EL (cell line): ENCODE measurements around the gene SETD6.

Experiments
- DNase-seq: peaks from one replicate; pipeline ENCODE4 v3.0.0-alpha.2; 2016

SETD6 gene

DNA sequence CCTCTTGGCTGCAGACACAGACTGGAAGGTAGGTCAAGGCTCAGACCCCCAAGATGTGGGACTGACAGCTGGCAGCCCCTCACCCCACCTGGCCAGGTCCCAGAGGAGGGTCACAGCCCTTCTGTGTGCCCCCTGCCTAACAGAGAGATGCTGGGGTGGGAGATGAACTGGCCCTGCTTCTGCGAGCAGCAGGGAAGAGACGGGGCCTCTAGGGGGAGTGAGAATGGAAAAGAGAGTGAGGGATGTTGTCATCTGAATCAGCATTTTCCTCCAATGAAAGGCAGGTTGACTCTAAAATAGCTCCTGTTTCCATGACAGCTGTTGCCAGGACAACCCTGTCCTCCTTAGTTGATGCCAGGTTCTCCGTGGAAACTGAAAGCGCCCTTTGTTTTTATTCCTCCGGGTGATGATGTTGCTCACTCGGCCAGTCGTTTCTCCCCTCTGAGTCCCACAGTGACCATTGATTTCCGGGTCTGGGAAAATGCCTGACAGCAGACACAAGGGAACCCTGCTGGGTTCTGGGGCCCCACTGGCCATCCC lies 20.3 kb upstream of the SETD6 start:
- DNase-seq = peak; percentile 93

DNA sequence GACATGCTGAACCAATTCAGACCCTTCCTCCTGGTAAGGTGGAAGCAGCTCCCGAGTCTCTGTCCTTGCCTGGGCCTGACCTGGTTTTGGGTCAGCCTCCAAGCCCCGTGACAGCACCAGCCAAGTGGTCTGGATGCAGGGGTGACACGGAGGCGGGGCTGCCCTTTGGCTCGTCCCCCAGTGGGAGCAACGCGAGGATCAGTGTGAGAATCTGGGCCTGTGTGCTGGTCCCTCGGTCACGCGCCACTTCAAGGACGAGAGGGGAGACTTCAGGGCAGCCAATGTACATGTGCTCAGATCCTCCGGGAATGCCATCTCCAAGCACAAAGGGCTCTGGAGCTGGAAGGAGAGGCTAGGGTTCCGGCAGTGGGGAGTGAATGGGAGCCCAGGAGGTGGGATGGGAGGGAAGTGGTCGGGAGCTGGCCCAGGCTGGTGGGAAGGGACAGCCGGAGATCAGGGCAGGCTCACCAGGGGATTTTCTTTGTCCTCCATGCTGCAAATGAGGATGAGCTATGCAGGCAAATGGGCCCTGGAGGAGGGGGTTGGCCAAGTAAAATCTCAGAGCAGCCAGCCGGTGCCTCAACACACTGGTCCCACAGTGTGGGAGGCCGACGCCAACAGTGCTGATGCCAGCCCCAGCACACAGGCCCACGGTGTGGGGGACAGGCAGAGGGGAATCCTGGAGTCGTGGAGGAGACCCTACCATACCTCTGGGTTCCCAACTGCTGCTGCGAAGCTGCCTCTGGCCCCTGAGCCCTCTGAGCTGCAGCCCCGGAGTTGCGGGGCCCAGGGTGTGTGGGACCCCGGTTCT lies 19.6 kb upstream of the SETD6 start:
- DNase-seq = no peak

DNA sequence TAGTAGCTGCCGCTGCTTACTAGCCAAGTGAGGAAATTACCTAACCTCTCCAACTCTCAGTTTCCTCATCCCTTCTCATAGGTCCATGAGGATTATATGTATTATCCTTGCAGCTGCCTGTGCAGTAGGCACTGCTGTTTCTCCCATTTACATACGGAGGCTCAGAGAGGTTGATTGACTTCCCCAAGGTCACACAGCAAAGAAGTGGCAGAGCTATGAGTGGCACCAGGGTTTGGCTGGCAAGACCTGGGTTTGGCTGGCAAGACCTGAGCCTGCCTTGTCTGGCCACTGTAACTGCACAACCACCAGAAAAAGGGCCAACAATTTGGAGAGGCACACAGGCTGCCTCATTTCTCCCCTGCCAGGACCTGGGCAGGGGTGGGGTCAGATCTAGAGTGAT lies 17.8 kb upstream of the SETD6 start:
- DNase-seq = no peak

DNA sequence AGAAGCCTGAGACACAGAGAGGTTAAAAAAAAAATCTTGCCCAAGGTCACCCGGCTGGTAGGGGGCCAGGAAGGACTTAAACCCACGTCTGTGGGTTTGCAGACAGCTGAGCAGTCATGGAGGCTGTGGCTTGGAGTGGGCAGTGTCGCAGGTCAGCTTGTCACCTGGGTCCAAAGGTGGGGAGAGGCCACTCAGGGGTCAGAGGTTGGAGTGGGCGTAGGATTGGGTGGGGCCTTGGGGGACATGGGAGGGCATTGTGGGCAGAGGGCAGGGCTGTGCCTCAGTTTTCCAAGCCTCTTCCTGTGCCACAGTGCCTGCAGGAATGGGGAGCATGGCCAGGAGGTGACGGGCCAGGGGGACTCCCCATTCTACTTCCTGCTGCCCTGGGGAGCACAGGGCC lies 17.4 kb upstream of the SETD6 start:
- no peak for DNase-seq

DNA sequence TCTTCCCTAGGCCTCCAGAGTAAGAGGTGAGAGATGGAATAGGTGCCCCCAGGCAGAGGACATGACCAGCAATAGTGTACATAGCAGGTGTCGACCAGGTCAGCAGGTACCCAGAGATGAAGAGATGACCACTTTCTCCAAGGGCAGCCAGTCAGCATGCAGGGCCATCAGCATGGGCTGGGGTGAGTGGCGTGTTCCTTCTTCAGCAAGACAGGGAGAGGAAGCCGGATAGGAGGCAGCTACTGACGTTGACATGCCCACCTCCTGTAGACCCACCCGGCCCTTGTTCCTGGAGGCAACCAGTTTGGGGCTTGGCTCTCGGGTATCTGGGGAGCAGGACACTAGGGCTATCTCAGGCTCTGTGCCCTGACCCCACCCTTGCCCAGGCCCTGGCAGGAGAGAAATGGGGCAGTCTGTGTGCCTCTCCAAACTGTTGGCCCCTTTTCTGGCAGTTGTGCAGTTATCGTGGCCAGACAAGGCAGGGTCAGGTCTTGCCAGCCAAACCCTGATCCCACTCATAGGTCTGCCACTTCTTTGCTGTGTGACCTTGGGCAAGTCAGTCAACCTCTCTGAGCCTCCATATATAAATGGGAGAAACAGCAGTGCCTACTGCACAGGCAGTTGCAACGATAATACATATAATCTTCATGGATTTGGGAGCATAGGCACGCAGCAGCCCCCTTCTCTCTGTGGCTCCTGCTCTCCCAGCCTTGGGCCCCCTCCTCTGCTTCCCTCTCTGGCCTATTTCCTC lies 16.8 kb upstream of the SETD6 start:
- no peak for DNase-seq

DNA sequence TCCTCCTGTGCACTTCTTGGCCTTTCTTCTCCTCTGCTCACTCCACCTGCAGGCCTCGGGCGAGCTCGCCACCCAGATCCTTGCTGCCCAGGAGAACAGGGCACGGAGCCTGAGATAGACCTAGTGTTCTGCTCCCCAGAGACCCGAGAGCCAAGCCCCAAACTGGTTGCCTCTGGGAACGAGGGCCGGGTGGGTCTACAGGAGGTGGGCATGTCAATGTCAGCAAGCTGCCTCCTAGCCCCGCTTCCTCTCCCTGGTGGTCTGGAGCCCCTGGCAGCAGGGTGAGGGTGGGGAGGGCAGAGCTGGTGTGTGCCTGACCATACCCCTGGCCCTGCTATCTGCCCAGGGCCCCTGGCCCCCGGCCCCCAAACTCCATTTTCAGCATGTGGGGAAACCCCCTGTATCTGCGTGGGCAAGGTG lies 16.2 kb upstream of the SETD6 start:
- DNase-seq = no peak

DNA sequence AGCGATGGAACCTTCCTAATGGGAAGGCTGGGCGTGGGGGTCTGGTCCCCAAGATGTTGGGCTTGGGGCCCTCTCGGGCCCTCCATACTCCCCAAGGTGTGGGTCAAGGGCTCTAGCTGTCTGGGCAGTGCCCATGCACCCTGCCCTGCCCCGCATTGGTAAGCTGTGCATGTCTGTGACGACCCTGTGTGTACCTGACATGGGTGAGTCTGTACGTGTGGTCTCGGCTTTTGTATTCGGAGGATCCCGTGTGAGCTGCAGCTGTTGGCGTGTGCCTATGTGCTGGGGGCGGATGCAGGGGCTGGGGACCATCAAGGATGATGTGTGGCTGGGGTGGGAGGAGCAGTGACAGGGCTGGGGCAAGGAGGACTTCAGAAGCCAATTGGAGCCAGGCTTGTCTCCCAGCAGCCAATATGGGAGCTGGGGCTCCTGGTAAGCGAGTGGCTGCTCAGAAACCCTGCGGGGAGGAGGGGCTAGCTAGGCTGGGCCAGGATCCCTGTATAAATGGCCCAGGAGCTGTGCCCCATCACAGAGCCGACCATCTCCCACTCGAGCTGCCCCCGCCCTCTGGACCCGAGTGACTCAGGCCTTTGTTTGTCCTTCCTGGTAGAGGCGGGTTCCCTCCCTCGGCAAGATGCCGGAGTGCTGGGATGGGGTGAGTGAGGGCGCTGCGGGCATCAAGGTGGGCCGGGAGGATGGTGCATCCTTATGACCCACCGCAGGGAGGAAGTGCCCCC lies 15.5 kb upstream of the SETD6 start, which contains the start of gene NDRG4:
NDRG4 (plus strand) TSS at position 529 of the 737 bp plus-strand sequence; CDS start at position 635, 106 bp downstream.
- DNase-seq = peak; percentile 91

DNA sequence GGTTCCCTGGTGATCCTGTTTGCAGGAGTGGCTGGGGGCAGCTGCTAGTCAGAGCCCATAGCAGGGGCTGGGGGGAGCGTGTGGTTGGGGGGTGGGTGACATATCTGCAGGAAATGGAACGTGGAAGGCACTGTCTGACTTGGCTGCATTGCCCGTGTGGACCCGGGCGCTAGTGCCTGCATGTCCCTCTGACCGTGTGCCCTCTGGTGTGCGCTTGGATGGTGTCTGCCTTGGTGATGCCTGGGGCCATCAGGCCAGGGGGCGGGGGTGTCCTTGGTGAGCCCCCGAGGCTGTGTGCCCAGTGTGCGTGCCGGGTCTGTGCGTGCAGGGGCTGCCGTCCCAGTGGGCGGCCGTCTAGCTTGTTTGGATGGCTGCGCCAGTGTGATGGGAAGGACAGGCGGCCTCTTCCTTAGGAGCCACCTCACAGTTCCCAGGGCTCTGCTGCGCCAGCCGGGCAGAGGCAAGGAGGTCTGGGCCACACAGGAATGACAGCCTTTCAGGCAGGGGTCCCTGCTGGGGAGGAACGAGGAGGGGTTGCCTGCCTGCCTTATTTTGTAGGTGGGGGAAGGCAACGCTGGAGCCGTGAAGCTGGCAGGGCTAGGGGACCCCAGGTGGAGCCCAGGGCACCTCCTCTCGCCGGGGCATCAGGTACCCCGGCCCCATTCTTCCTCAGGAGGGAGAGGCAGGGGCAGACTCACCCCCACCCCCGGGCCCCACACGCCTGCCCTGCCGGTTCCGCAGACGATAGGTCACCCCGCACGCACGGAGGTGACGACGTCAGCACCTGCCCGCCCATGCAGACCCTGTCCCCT lies 14.7 kb upstream of the SETD6 start:
- no peak for DNase-seq

DNA sequence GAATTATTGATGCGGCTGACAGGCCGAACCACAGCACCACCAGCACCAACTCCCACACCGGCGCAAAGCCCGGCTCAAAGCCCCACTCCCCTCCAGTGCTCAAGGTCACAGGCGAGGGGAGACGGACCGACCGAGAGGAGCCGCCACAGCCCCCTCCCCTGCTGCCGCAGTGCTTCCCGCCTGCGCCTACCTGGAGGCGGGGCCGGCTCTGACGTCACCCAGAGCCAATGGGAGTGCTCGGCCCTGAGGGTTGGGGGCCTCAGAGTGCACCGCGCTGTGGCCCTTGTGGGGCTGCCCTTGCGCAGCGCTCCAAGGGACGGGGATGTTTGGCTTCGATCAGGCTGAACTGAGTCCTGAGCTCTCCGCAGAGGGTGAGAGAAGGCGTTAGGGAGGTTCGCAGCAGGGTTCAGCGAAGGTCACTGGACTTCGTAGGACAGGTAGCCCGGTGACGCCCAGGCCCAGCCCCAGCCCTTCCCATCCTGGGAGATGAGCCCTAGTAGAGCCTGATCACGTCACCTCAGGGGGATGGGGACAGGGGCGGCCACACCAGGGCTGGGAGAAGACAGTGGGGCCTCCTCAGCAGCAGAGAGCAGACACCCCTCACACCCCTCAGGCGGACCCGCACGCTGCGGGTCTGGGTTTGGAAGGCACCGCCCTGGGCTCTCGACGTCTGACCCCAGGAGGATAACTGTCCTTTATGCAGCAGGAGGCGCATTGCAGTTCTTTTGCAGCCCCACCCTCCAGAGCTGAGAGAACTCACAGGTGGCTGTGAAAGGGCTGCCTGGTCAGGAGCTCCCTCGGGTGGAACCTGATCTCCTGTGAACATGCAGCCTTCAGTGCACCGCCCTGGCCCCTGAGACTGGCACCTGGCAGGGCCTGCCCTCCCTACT lies 13.8 kb upstream of the SETD6 start:
- DNase-seq = no peak

DNA sequence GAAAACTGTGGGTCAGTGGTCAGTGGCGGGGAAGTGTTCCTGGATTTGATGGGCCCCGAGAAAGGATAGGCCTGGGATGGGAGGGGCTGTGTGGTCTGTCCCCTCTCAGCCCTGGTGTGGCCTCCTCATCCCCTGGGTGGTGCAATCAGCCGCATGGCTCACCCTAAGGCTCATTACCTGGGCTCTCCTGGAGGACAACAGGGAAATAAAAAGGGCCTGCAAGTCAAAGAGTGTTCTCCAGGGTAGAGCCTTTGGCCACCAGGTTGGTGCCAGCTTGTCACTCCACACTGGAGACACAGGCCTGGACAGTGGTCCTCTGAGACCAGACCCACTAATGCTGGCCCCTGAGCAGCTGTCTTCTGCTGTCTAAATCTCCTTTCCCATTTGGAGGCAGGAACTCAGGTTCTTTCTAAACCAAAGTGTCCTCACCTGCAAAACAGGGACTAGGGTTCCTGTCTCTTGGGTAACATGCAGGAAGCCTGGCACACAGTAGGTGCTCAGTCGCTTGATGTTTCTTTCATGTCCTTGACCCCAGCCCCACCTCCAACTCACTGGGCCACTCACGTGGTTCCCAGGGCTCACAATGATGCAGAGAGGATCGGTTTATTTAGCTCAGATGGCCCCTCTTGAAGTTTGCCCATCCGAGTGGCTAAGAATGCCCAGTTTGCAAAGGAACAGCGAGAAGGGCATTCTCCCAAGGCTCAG lies 12.9 kb upstream of the SETD6 start:
- no peak for DNase-seq

DNA sequence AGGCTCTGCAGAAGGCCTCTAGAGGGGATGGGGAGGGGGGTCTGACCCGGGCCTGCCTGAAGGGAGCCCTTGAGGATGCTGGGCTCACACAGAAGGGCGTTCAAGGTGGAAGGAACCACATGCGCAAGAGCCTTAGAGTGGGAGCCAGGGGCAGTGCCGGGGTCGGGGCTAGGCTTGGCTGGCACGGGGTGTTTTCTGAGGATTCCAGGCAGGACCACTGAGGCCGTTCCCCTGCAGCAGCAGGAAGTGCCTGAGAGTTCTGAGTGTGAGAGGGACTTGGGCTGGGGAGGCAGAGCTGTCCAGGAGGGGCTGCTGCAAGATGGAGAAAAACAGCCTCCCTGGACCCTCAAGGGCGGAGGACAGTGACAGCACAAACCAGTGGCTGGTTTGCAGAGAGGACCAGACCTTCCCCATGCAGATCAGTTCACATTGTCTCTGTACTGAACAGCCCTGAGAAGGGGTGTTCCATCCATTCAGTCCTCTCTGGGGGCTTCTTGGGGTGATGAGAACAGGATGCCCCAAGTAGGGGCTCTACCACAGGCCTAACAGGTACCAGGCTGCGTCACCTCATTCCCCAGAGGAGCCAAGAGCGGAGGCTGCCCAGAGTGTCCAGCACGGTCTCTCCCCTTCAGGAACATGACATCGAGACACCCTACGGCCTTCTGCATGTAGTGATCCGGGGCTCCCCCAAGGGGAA lies 12.0 kb upstream of the SETD6 start:
- no peak for DNase-seq

DNA sequence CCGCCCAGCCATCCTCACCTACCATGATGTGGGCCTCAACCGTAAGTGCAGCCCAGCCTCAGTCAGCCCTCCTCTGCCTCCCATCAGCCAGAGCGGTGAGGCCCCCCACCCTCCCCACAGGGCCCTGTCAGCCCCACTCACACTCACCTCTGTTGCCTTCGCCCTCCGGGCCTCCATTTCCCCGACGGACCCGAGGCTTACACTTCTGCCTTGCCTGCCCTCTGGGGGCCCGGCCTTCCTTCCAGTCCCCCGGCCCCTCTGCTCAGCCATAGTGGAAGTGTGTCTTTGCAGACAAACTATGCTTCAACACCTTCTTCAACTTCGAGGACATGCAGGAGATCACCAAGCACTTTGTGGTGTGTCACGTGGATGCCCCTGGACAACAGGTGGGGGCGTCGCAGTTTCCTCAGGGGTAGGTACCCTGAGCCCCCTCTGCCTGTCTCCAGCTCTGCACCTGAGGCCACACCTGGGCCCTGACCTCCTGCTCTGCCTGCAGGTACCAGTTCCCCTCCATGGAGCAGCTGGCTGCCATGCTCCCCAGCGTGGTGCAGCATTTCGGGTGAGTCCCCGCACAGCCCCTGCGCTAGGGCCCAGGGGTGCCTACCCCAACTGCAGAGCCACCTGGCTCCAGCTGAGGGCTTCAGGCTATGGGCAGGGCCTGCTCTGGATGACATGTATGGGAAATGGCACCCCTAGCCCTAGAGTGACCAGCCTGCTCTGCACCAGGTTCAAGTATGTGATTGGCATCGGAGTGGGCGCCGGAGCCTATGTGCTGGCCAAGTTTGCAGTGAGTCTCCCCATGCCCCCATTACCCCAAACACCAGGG lies 11.2 kb upstream of the SETD6 start:
- DNase-seq = no peak

DNA sequence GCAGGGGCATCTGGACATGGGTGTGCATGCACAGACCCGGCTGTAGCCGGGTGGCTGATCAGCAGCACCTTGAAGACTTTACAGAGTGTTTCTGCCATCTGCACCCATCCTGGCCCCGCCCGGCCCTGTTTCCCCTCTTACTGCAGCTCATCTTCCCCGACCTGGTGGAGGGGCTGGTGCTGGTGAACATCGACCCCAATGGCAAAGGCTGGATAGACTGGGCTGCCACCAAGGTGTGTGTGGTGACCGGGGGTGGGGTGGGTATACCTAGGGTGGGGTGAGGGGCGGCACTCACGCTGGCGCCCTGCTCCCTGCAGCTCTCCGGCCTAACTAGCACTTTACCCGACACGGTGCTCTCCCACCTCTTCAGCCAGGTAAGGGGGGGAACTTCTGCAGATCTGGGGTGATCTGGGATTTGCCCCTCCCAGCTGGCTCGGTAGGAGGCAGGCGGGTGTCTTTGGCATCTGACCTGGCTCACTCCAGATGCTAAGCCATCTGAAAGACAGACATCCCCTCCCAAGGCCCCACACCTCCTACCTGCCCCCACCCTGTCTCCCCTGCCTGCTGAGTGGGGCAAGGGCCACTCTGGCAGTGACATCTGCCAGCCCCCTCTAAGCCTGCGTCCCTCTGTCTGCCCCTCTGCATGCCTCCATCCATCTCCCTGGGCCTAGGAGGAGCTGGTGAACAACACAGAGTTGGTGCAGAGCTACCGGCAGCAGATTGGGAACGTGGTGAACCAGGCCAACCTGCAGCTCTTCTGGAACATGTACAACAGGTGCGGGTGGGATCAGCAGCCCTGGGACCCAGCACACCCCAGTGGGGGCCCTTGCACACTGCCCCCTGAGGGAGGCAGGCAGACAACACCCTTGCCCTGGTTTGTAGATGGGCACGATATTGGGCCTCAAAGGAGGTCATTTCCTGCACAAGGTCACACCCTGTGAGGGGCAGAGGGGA lies 8.8 kb upstream of the SETD6 start:
- no peak for DNase-seq

DNA sequence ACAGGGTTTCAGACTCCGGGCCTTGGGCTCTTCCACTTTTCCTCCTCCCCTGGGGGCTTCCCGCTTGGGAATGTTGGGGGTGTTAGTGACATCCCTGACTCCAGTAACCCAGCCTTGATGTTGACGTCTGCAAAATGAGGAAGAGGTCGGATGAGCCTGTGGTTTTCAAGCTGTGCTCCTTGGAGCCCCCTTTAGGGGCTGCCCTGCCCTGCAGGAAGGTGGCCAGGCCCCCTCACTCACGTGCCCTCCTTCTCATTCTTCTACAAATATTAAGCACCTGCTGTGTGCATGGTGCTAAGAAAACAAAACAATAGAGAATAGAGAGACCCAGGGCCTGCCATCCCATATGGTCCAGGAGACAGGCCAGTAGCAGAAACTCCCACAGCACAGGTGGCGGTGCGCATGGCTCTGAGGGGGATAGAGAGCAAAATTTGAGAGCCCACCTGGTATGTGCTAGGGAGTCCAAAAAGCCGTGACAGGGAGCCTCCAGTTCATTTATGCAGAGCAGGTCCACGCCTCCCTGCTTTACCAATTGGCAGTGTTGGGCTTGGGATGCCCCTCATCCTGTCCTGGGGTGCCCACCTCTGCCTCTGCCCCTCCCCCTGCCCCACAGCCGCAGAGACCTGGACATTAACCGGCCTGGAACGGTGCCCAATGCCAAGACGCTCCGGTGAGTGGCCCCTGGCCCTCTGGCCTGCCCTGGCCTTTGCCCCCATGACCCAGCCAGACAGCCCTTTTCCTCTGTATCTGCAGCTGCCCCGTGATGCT lies 7.9 kb upstream of the SETD6 start:
- DNase-seq = no peak

DNA sequence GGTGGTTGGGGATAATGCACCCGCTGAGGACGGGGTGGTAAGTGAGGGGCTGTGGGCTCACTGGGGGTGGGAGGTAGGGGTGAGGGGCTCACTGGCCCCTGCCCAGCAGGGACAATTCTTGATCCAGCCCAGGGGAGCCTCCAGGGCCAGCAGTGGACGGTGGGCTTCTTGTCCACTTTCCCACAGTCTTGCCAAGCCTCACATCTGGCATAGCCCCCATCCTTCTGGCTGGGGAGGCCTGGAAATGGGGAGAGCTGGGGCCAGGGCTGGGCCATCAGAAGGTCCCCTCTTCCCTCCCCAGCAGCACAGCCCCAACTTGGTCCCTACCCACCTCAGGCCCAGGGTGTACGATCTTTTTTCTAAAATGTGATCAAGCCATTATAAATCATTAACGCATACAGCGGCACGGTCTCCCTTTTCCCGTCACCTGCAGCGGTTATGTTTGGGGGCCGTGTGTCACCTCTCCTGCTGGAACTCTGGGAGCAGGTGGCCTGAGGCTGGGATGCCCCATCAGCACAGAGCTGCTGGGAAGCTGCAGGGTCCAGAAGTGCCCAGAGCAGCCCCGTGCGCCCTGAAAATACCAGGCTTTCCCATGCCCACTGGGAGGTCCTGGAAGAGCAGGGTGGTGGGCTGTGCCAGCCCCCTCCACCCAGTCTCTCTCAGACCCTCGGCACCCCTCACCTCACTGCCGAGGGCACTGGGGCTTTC lies 7.2 kb upstream of the SETD6 start:
- DNase-seq = no peak

DNA sequence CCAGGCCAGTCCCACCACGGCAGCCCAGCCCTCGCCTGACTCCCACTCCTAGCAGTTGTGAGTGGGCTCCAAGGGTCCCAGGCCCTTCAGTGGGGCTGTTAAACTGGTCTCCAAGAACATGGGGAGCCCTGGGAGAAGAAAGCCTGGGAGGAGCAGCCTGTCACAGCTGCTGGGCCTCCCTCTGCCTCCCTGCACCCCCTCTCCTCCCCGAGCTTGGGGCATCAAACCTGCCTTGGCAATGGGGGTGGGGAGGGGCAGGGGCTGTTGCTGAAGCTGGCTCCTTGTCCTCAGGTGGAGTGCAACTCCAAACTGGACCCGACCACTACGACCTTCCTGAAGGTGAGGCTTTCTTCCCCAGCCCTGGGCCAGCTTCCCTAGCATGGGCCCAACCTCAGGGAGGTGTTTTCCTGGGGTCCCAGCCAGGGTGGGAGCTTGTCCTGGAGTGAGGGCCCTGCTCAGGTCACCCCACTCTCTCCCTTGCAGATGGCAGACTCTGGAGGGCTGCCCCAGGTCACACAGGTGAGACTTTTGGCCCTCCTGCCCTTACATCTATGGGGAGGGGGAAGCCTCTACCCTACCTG lies 6.6 kb upstream of the SETD6 start:
- DNase-seq = no peak
